GM23338 (cell line): ENCODE results near the gene FAM117A. TPM values are rescaled to one million over a fixed set of nuclear protein-coding genes. Genes with fewer than 3 reads are reported as not detected.
A peak's percentile ranks its signal among the peaks of the same experiment; 100 is the strongest.

ENCODE experiments used
- ATAC-seq: fragments of 200-7000 bp; cut with Tn5 transposase; 3 replicates; pipeline ENCODE4 v1.9.1; 2020
- DNase-seq: peaks from one replicate; pipeline ENCODE4 v3.0.0-alpha.2; 2015; ENCODE audit warnings: low spot score
- H2AFZ ChIP-seq: fragments of 200-600 bp; sonication (generic); 2 replicates; pipeline ENCODE4 v1.8.0; 2016; ENCODE audit warnings: antibody characterized with exemption, mild to moderate bottlenecking, moderate library complexity
- H3F3A ChIP-seq: fragments of 200-600 bp; sonication (generic); replicated peaks from 2 replicates; pipeline ENCODE4 v1.8.0; 2017; ENCODE audit warnings: antibody characterized with exemption, mixed run types, low read depth
- H3K27ac ChIP-seq: fragments of 200-600 bp; sonication (generic); 2 replicates; pipeline ENCODE4 v1.6.1; 2016; ENCODE audit warnings: low read depth
- H3K27me3 ChIP-seq: fragments of 200-600 bp; sonication (generic); 2 replicates; pipeline ENCODE4 v1.8.0; 2016; ENCODE audit warnings: mild to moderate bottlenecking, mixed run types, moderate library complexity; ENCODE audit not compliant: insufficient read depth
- H3K36me3 ChIP-seq: fragments of 200-600 bp; sonication (generic); 2 replicates; pipeline ENCODE4 v1.8.0; 2016; ENCODE audit warnings: mild to moderate bottlenecking; ENCODE audit not compliant: insufficient read depth
- H3K4me1 ChIP-seq: fragments of 200-600 bp; sonication (generic); 2 replicates; pipeline ENCODE4 v1.8.0; 2016; ENCODE audit warnings: mild to moderate bottlenecking, moderate library complexity; ENCODE audit not compliant: insufficient read depth
- H3K4me2 ChIP-seq: fragments of 200-600 bp; sonication (generic); 2 replicates; pipeline ENCODE4 v1.7.1; 2017; ENCODE audit warnings: mixed run types
- H3K4me3 ChIP-seq: fragments of 200-600 bp; sonication (generic); 2 replicates; pipeline ENCODE4 v1.6.1; 2016; ENCODE audit warnings: mixed run types
- H3K79me2 ChIP-seq: fragments of 200-600 bp; sonication (generic); replicated peaks from 2 replicates; pipeline ENCODE4 v1.8.0; 2017; ENCODE audit warnings: mild to moderate bottlenecking; ENCODE audit not compliant: insufficient read depth
- H3K9me2 ChIP-seq: fragments of 200-600 bp; sonication (generic); 2 replicates; pipeline ENCODE4 v1.8.0; 2017; ENCODE audit not compliant: insufficient read depth
- H4K20me1 ChIP-seq: fragments of 200-600 bp; sonication (generic); replicated peaks from 2 replicates; pipeline ENCODE4 v1.8.0; 2017; ENCODE audit warnings: mild to moderate bottlenecking; ENCODE audit not compliant: insufficient read depth
- H3K27ac Mint-ChIP-seq: 2 replicates; pipeline ENCODE4 v1.8.0; 2020; ENCODE audit warnings: inconsistent platforms, mild to moderate bottlenecking, moderate library complexity, mixed read lengths
- H3K27me3 Mint-ChIP-seq: 3 replicates; pipeline ENCODE4 v1.8.0; 2022; ENCODE audit warnings: low read depth, mild to moderate bottlenecking, moderate library complexity, mixed read lengths, inconsistent platforms; ENCODE audit not compliant: insufficient read depth, poor library complexity
- H3K36me3 Mint-ChIP-seq: 3 replicates; pipeline ENCODE4 v1.8.0; 2021; ENCODE audit warnings: low read depth, mild to moderate bottlenecking, inconsistent platforms, moderate library complexity, mixed read lengths
- H3K4me1 Mint-ChIP-seq: 3 replicates; pipeline ENCODE4 v1.8.0; 2020; ENCODE audit warnings: mild to moderate bottlenecking, inconsistent platforms, mixed read lengths
- H3K4me3 Mint-ChIP-seq: 3 replicates; pipeline ENCODE4 v1.8.0; 2021; ENCODE audit warnings: moderate library complexity, mild to moderate bottlenecking, inconsistent platforms, mixed read lengths
- H3K9me3 Mint-ChIP-seq: 3 replicates; pipeline ENCODE4 v1.8.0; 2020; ENCODE audit warnings: moderate library complexity, mild to moderate bottlenecking, inconsistent platforms, mixed read lengths
- CREB1 ChIP-seq: fragments of 250-450 bp; sonication (Bioruptor Pico); IDR thresholded peaks from 2 replicates; pipeline ENCODE4 v1.5.0; 2020; ENCODE audit warnings: low read depth, mild to moderate bottlenecking, moderate library complexity
- EZH2 ChIP-seq: fragments of 200-600 bp; sonication (generic); IDR thresholded peaks from one replicate; pipeline ENCODE4 v1.8.0; 2017; ENCODE audit warnings: antibody characterized with exemption, mild to moderate bottlenecking, low read depth; ENCODE audit not compliant: unreplicated experiment
- JUNB ChIP-seq: IDR thresholded peaks from one replicate; pipeline ENCODE4 v1.6.1; 2016; ENCODE audit warnings: antibody characterized with exemption; ENCODE audit not compliant: unreplicated experiment
- POLR2AphosphoS5 ChIP-seq: IDR thresholded peaks from 2 replicates; pipeline ENCODE4 v1.6.1; 2016; ENCODE audit warnings: antibody characterized with exemption, low read depth
- REST ChIP-seq: IDR thresholded peaks from one replicate; pipeline ENCODE4 v1.6.1; 2018; ENCODE audit warnings: antibody characterized with exemption; ENCODE audit not compliant: unreplicated experiment
- ZNF114 ChIP-seq: fragments of 250-450 bp; sonication (Bioruptor Pico); IDR thresholded peaks from 2 replicates; pipeline ENCODE4 v1.5.0; 2020; ENCODE audit warnings: mild to moderate bottlenecking, moderate library complexity
- ZNF331 ChIP-seq: fragments of 250-450 bp; sonication (Bioruptor Pico); IDR thresholded peaks from 2 replicates; pipeline ENCODE4 v1.5.0; 2020; ENCODE audit warnings: low read depth, mild to moderate bottlenecking, moderate library complexity
- ZNF462 ChIP-seq: fragments of 250-450 bp; sonication (Bioruptor Pico); IDR thresholded peaks from 2 replicates; pipeline ENCODE4 v1.5.0; 2020; ENCODE audit warnings: mild to moderate bottlenecking, moderate library complexity
- polyA plus RNA-seq: library from polyadenylated mRNA; unstranded; fragments of >200 nt; fragmentation: Nextera tagmentation; extraction: Ambion mirVana; gene quantifications from 2 replicates; pipeline ENCODE4 v1.2.1, GENCODE V29; 2016
- total RNA-seq: library from RNA; depleted of rRNA; stranded (reverse); fragments of >200 nt; shearing (Covaris generic); gene quantifications from 2 replicates; pipeline ENCODE4 v1.2.3, GENCODE V29; 2014

The FAM117A gene
- total and polyA plus RNA-seq, 2 experiments from 2014 or later, result 21.3 to 46.4 TPM

GRCh38 chr17:49687878-49688491 is 75.9 kb downstream of the FAM117A start:
- Mint-ChIP-seq H3K27me3 (peaks cover 3% of the 10 kb centered on the region), H3K36me3 (no peaks in the 10 kb centered on the region), H3K4me3 (no peak overlapping the region; the same call in 2 of the 3 replicates), H3K27ac (no peak overlapping the region; the same call in 1 of the 2 replicates), H3K4me1 (peaks cover 20% of the 10 kb centered on the region), H3K9me3 (no peaks in the 10 kb centered on the region)
- H4K20me1 ChIP-seq, result no peaks in the 10 kb centered on the region
- H3K9me2 ChIP-seq, result no peaks in the 10 kb centered on the region
- peaks cover 6% of the 10 kb centered on the region for H3K4me1 ChIP-seq
- H2AFZ ChIP-seq, result peak overlapping the region; percentile 87
- TF ChIP-seq JUNB, result no peak
- H3K27me3 ChIP-seq, result no peaks in the 10 kb centered on the region
- ATAC-seq (no peak), DNase-seq (no peak)
- no peaks in the 10 kb centered on the region for H3K79me2 ChIP-seq
- no peak overlapping the region for H3K27ac ChIP-seq
- H3F3A ChIP-seq, result no peaks in the 10 kb centered on the region
- no peaks in the 10 kb centered on the region for H3K36me3 ChIP-seq
- H3K4me3 ChIP-seq, result no peak overlapping the region
- peak overlapping the region; percentile 38; the same call in 1 of the 2 replicates for H3K4me2 ChIP-seq

- peaks cover 10% of the 10 kb centered on the region for H3K9me3 Mint-ChIP-seq
- peaks cover 9% of the 10 kb centered on the region for H3K79me2 ChIP-seq
- DNase-seq, result no peak
- no peak overlapping the region for H2AFZ ChIP-seq
- no peaks in the 10 kb centered on the region for H4K20me1 ChIP-seq
- no peak for ATAC-seq
- H3K27ac ChIP-seq, result no peak overlapping the region
- peaks cover 7% of the 10 kb centered on the region for H3K4me1 ChIP-seq
- H3K27me3 ChIP-seq, result peaks cover 4% of the 10 kb centered on the region; the same call in 1 of the 2 replicates
- peaks cover 20% of the 10 kb centered on the region for H3K27me3 Mint-ChIP-seq
- H3K27ac Mint-ChIP-seq, result no peak overlapping the region
- H3K4me1 Mint-ChIP-seq, result peaks cover 10% of the 10 kb centered on the region
- no peaks in the 10 kb centered on the region for H3K36me3 ChIP-seq
- H3K9me2 ChIP-seq, result peaks cover 3% of the 10 kb centered on the region; the same call in 1 of the 2 replicates
- H3K36me3 Mint-ChIP-seq, result peaks cover 4% of the 10 kb centered on the region; the same call in 2 of the 3 replicates
- no peak overlapping the region for H3K4me2 ChIP-seq
- no peak overlapping the region for H3K4me3 ChIP-seq
- H3K4me3 Mint-ChIP-seq, result no peak overlapping the region
- H3F3A ChIP-seq, result 0 out of 2 replicates have a peak, but pooled peaks cover 2% of the 10 kb centered on the region
- TF ChIP-seq JUNB (no peak), REST (no peak), ZNF114 (CRISPR knock-in tag) (no peak), ZNF462 (no peak), CREB1 (no peak), ZNF331 (CRISPR knock-in tag) (no peak), POLR2AphosphoS5 (no peak), EZH2 (no peak)
Observed at GRCh38 chr17:49681106-49681979, 82.6 kb downstream of the FAM117A start.
